ENCODE data around the gene SNPH. TPM values are rescaled to one million over a fixed set of nuclear protein-coding genes. Genes with fewer than 3 reads are reported as not detected.

The SNPH gene
- total RNA-seq, 1 donor from 2014 or later = 3.3 TPM

GRCh38 chr20:1305712-1306111, 39.6 kb downstream of the SNPH start:
- TF ChIP-seq CTCF (IDR thresholded peaks at IDR 0.05; ENCODE audit: unreplicated experiment) = no peak
- Mint-ChIP-seq H3K4me3 (ENCODE audit: low read depth) (no peak overlapping the region), H3K4me1 (ENCODE audit: low read depth) (no peaks in the 10 kb centered on the region), H3K27ac (no peak overlapping the region), H3K27me3 (no peaks in the 10 kb centered on the region), H3K9me3 (ENCODE audit: low read depth) (no peaks in the 10 kb centered on the region), H3K36me3 (ENCODE audit: insufficient read depth) (no peaks in the 10 kb centered on the region)
- no peak for DNase-seq (ENCODE audit: low spot score, unreplicated experiment)

GRCh38 chr20:1306316-1307135, 40.4 kb downstream of the SNPH start:
- Mint-ChIP-seq H3K4me1 (ENCODE audit: low read depth) (no peaks in the 10 kb centered on the region), H3K9me3 (ENCODE audit: low read depth) (no peaks in the 10 kb centered on the region), H3K4me3 (ENCODE audit: low read depth) (no peak overlapping the region), H3K27me3 (peaks cover 5% of the 10 kb centered on the region), H3K36me3 (ENCODE audit: insufficient read depth) (no peaks in the 10 kb centered on the region), H3K27ac (no peak overlapping the region)
- no peak for DNase-seq (ENCODE audit: low spot score, unreplicated experiment)
- TF ChIP-seq CTCF (IDR thresholded peaks at IDR 0.05; ENCODE audit: unreplicated experiment) = no peak

- Mint-ChIP-seq H3K4me1 (ENCODE audit: low read depth) (no peaks in the 10 kb centered on the region), H3K27me3 (peaks cover 6% of the 10 kb centered on the region), H3K9me3 (ENCODE audit: low read depth) (no peaks in the 10 kb centered on the region), H3K27ac (no peak overlapping the region), H3K36me3 (ENCODE audit: insufficient read depth) (no peaks in the 10 kb centered on the region), H3K4me3 (ENCODE audit: low read depth) (no peak overlapping the region)
- TF ChIP-seq CTCF (IDR thresholded peaks at IDR 0.05; ENCODE audit: unreplicated experiment) = no peak
- no peak for DNase-seq (ENCODE audit: low spot score, unreplicated experiment)
Measured at GRCh38 chr20:1307171-1307570, 41.1 kb downstream of the SNPH start.

- H3K9me3 Mint-ChIP-seq (ENCODE audit: low read depth) = no peaks in the 10 kb centered on the region
- peaks cover 10% of the 10 kb centered on the region for H3K27me3 Mint-ChIP-seq
- no peak for TF ChIP-seq CTCF (IDR thresholded peaks at IDR 0.05; ENCODE audit: unreplicated experiment)
- H3K27ac Mint-ChIP-seq = no peak overlapping the region
- no peak overlapping the region for H3K4me3 Mint-ChIP-seq (ENCODE audit: low read depth)
- DNase-seq (ENCODE audit: low spot score, unreplicated experiment) = no peak
- H3K4me1 Mint-ChIP-seq (ENCODE audit: low read depth) = no peaks in the 10 kb centered on the region
- H3K36me3 Mint-ChIP-seq (ENCODE audit: insufficient read depth) = no peaks in the 10 kb centered on the region
Measured at GRCh38 chr20:1307571-1307971, 41.5 kb downstream of the SNPH start.

- no peak overlapping the region for H3K4me3 Mint-ChIP-seq (ENCODE audit: low read depth)
- H3K27ac Mint-ChIP-seq = no peak overlapping the region
- H3K4me1 Mint-ChIP-seq (ENCODE audit: low read depth) = no peaks in the 10 kb centered on the region
- TF ChIP-seq CTCF (IDR thresholded peaks at IDR 0.05; ENCODE audit: unreplicated experiment) = no peak
- H3K36me3 Mint-ChIP-seq (ENCODE audit: insufficient read depth) = no peaks in the 10 kb centered on the region
- no peak for DNase-seq (ENCODE audit: low spot score, unreplicated experiment)
- H3K27me3 Mint-ChIP-seq = peaks cover 13% of the 10 kb centered on the region
- no peaks in the 10 kb centered on the region for H3K9me3 Mint-ChIP-seq (ENCODE audit: low read depth)
Measured at GRCh38 chr20:1308067-1308701, 42.1 kb downstream of the SNPH start.

Data from progenitor cell of endocrine pancreas (in vitro differentiated cells).